PC-9 (cell line): ENCODE data around the gene TMCC2. TPM values are rescaled to one million over a fixed set of nuclear protein-coding genes. Genes with fewer than 3 reads are reported as not detected.
A peak's percentile ranks its signal among the peaks of the same experiment; 100 is the strongest.
"Not testable (repeated sequence)": the region's sequence is repeated elsewhere in the genome, so short reads cannot be mapped to it uniquely, and the experiment has no call there.

ENCODE experiments used
- BruUV-seq: library from RNA; stranded (reverse); fragments of 400-500 nt; replicated peaks from 2 replicates; lab custom pipeline; 2021; lab: Mats Ljungman, UMichigan
- CTCF ChIA-PET: fragments of 300-600 bp; sonication (Branson Sonifier 250); formaldehyde crosslinking; loops from one replicate; lab custom pipeline; 2022; ENCODE audit warnings: antibody characterized with exemption; lab: Charles Lee
- POLR2A ChIA-PET: fragments of 300-600 bp; sonication (Branson Sonifier 250); formaldehyde crosslinking; loops from one replicate; lab custom pipeline; 2022; ENCODE audit warnings: antibody characterized with exemption; ENCODE audit not compliant: unreplicated experiment; lab: Charles Lee
- DNase-seq, 2 experiments: peaks; one replicate each; pipeline versions ENCODE4 v3.0.0 to v3.0.0-alpha.2; 2015 to 2022; ENCODE audit warnings: mixed read lengths in 1 of 2
- H2AFZ ChIP-seq: fragments of 200-600 bp; sonication (generic); 2 replicates; pipeline ENCODE4 v1.8.1; 2017; ENCODE audit warnings: antibody characterized with exemption
- H3F3A ChIP-seq: fragments of 200-600 bp; sonication (generic); 2 replicates; pipeline ENCODE4 v1.8.1; 2017; ENCODE audit warnings: antibody characterized with exemption, mild to moderate bottlenecking, low read depth; ENCODE audit not compliant: insufficient read depth
- H3K27ac ChIP-seq: fragments of 200-600 bp; sonication (generic); 2 replicates; pipeline ENCODE4 v1.6.1; 2016; ENCODE audit warnings: mixed run types
- H3K27me3 ChIP-seq: fragments of 200-600 bp; sonication (generic); 2 replicates; pipeline ENCODE4 v1.6.1; 2016; ENCODE audit warnings: low read depth, mixed run types; ENCODE audit not compliant: insufficient read depth
- H3K36me3 ChIP-seq: fragments of 200-600 bp; sonication (generic); 2 replicates; pipeline ENCODE4 v1.6.1; 2016; ENCODE audit warnings: low read depth, mixed run types
- H3K4me1 ChIP-seq: fragments of 200-600 bp; sonication (generic); replicated peaks from 2 replicates; pipeline ENCODE4 v1.6.1; 2016; ENCODE audit warnings: mixed run types; ENCODE audit not compliant: insufficient read depth
- H3K4me2 ChIP-seq: fragments of 200-600 bp; sonication (generic); 2 replicates; pipeline ENCODE4 v1.6.1; 2017; ENCODE audit warnings: mixed run types
- H3K4me3 ChIP-seq: fragments of 200-600 bp; sonication (generic); 2 replicates; pipeline ENCODE4 v1.6.1; 2016; ENCODE audit warnings: mixed run types
- H3K79me2 ChIP-seq: fragments of 200-600 bp; sonication (generic); 2 replicates; pipeline ENCODE4 v1.6.1; 2017; ENCODE audit warnings: low read depth, mixed run types
- H3K9me2 ChIP-seq: fragments of 200-600 bp; sonication (generic); 2 replicates; pipeline ENCODE4 v1.8.1; 2017; ENCODE audit warnings: mild to moderate bottlenecking; ENCODE audit not compliant: insufficient read depth
- H3K9me3 ChIP-seq: fragments of 200-600 bp; sonication (generic); 2 replicates; pipeline ENCODE4 v1.8.1; 2016; ENCODE audit warnings: low read depth; ENCODE audit not compliant: insufficient read depth
- H4K20me1 ChIP-seq: fragments of 200-600 bp; sonication (generic); 2 replicates; pipeline ENCODE4 v1.8.1; 2017; ENCODE audit not compliant: insufficient read depth
- EZH2 ChIP-seq: fragments of 200-600 bp; sonication (generic); IDR thresholded peaks from 2 replicates; pipeline ENCODE4 v1.8.0; 2017; ENCODE audit warnings: antibody characterized with exemption, low read depth
- intact Hi-C: fragments of 100-400 bp; cut with micrococcal nuclease; formaldehyde crosslinking; loops from one replicate; pipeline ENCODE4 v1.10.0; 2022; ENCODE audit not compliant: unreplicated experiment
- total RNA-seq: library from RNA; stranded (reverse); gene quantifications from 2 replicates; pipeline ENCODE4 v1.2.3, GENCODE V29; 2021
- TF ChIP-seq, protein P1 (sequence below): fragments of 200-600 bp; sonication (generic); conservative IDR thresholded peaks from 2 replicates; pipeline ENCODE4 v1.6.1; 2017; ENCODE audit warnings: mixed run types, antibody characterized with exemption, mild to moderate bottlenecking, moderate library complexity

TMCC2 gene
- total RNA-seq, 1 experiment from 2014 or later: 0.79 TPM

DNA sequence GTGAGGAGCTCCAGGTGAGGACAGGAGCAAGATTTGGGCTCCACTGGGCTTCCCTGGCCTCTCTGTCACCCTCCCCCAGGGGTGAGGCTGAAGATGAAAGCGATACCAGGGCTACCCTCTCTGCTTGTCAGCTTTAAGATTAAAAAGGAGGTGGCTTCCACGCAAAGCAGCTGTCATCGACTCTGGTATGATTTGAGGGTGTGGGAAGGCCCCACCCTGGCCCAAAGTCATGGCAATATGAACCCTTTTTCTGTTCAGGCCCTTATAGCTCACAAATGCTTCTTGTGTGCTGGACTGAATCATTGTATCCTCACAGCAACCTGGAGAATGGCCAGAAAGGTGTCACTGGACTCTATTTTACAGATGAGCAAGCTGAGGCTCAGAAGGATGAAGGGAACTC is 52.2 kb downstream of the TMCC2 start:
- H3K27ac ChIP-seq: no peak overlapping the region
- H4K20me1 ChIP-seq: no peaks in the 10 kb centered on the region
- H3K4me3 ChIP-seq: no peak overlapping the region
- H3K9me3 ChIP-seq: no peaks in the 10 kb centered on the region
- H2AFZ ChIP-seq: no peak overlapping the region
- no peaks in the 10 kb centered on the region for H3K36me3 ChIP-seq
- ChIA-PET CTCF (no interaction called here), POLR2A (no interaction called here)
- no peaks in the 10 kb centered on the region for H3K27me3 ChIP-seq
- no peaks in the 10 kb centered on the region for H3K79me2 ChIP-seq
- no peak for TF ChIP-seq EZH2
- TF ChIP-seq, protein P1, sequence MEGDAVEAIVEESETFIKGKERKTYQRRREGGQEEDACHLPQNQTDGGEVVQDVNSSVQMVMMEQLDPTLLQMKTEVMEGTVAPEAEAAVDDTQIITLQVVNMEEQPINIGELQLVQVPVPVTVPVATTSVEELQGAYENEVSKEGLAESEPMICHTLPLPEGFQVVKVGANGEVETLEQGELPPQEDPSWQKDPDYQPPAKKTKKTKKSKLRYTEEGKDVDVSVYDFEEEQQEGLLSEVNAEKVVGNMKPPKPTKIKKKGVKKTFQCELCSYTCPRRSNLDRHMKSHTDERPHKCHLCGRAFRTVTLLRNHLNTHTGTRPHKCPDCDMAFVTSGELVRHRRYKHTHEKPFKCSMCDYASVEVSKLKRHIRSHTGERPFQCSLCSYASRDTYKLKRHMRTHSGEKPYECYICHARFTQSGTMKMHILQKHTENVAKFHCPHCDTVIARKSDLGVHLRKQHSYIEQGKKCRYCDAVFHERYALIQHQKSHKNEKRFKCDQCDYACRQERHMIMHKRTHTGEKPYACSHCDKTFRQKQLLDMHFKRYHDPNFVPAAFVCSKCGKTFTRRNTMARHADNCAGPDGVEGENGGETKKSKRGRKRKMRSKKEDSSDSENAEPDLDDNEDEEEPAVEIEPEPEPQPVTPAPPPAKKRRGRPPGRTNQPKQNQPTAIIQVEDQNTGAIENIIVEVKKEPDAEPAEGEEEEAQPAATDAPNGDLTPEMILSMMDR: no peak
- H3K4me2 ChIP-seq: no peak overlapping the region
- no TSS peak for BruUV-seq
- no peaks in the 10 kb centered on the region for H3K9me2 ChIP-seq
- peaks cover 11% of the 10 kb centered on the region; the same call in 1 of the 2 replicates for H3F3A ChIP-seq
- intact Hi-C loops: no loop called here
- no peak for DNase-seq
- peaks cover 12% of the 10 kb centered on the region for H3K4me1 ChIP-seq

DNA sequence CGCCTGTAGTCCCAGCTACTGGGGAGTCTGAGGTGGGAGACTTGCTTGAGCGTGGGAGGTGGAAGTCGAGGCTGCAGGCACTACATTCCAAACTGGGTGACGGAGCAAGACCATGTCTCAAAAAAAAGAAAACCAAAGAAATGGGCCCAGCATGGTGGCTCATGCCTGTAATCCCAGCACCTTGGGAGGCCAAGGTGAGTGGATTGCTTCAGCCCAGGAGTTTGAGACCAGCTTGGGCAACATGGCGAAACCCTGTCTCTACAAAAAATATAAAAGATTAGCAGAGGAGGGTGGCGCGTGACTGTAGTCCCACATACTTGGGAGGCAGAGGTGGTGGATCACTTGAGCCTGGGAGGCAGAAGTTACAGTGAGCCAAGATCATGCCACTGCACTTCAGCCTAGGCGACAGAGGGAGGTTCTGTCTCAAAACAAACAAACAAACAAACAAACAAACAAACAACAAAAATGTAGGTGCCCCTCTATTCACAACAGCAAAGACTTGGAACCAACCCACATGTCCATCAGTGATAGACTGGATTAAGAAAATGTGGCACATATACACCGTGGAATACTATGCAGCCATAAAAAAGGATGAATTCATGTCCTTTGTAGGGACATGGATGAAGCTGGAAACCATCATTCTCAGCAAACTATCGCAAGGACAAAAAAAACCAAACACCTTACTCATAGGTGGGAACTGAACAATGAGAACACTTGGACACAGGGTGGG is 53.1 kb downstream of the TMCC2 start:
- intact Hi-C loops, H4K20me1 ChIP-seq, H2AFZ ChIP-seq, DNase-seq, H3K36me3 ChIP-seq, POLR2A ChIA-PET, H3K27ac ChIP-seq, H3K9me2 ChIP-seq, H3K4me3 ChIP-seq, BruUV-seq, H3K4me2 ChIP-seq, H3K9me3 ChIP-seq, H3K27me3 ChIP-seq, H3K79me2 ChIP-seq, CTCF ChIA-PET: not testable (repeated sequence)
- Histone ChIP-seq H3F3A (peaks cover 18% of the 10 kb centered on the region; the same call in 1 of the 2 replicates), H3K4me1 (peaks cover 20% of the 10 kb centered on the region)

DNA sequence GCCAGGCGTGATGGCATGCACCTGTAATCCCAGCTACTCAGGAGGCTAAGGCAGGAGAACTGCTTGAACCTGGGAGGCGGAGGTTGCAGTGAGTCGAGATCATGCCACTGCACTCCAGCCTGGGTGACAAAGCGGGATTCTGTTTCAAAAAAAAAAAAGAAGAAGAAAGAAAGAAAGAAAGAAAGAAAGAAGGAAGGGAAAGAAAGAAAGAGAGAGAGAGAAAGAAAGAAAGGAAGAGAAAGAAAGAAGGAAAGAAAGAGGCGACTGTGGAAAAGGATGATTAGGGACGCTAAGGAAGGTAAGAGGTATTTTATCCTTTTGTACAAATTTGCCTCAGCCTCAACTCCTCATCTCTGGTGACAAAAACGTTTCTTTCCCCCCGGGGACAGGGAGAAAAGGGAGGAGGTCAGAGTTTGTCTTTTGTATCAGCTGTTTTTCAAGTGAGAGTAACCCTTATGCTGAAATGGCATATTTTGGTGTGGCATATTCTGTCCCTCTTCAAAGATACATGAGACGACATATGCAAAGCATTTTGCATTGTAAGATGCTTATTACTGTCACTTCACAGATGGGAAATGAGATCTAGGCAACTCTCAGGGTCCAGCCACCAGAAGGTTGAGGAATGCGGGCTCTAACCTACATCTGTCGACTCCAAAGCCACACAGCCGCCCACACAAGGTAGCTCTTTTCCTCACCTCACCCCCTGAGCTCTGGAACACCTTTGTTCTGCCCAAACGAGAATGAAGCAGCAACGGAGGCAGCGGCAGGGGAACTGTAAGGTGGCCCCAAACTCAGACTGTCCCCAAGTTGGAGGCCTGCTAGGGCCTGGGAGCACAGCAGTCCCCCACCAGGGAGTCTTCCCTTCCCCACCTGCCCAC is 55.8 kb downstream of the TMCC2 start:
- TF ChIP-seq EZH2: no peak
- TF ChIP-seq, protein P1: no peak
- no peaks in the 10 kb centered on the region for H3K36me3 ChIP-seq
- H3F3A ChIP-seq: peaks cover 18% of the 10 kb centered on the region; the same call in 1 of the 2 replicates
- intact Hi-C loops: loop anchor here (1.0 to 2.0 kb wide), 4 partner anchors 11 to 41 kb away; no protein-coding TSS in a partner anchor
- POLR2A ChIA-PET: no interaction called here
- H3K79me2 ChIP-seq: no peaks in the 10 kb centered on the region
- no peak overlapping the region for H3K4me3 ChIP-seq
- no peak overlapping the region for H3K27ac ChIP-seq
- H3K9me3 ChIP-seq: no peaks in the 10 kb centered on the region
- H3K9me2 ChIP-seq: no peaks in the 10 kb centered on the region
- BruUV-seq: no TSS peak
- H4K20me1 ChIP-seq: no peaks in the 10 kb centered on the region
- H2AFZ ChIP-seq: no peak overlapping the region
- H3K4me1 ChIP-seq: peaks cover 25% of the 10 kb centered on the region
- no peaks in the 10 kb centered on the region for H3K27me3 ChIP-seq
- CTCF ChIA-PET: interaction anchor here (1.3 to 1.5 kb wide), 2 partner anchors 10 to 34 kb away, joined by 5 to 8 read pairs; no protein-coding TSS in a partner anchor
- H3K4me2 ChIP-seq: peak overlapping the region; percentile 37
- no peak for DNase-seq
